ENCODE measurements around the gene MYO3B.

DNA sequence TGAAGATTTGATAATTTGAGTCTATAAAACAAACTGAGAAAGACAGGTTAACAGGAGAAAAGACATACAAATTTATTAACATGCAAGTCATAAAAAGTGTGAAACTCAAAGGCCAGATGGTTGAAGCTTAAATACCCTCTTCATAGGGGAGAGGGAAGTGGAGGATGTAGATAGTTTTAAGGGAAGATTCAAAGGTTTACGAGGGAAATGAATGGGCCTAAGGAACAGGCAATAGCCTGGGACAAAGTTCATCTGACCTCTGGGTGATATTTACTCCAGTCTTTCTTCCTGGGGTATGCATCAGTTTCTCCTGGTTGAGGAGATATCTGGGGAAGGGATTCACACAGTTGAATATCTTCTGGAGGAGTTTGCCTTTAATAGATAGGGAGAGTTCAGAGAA lies 322.2 kb downstream of the MYO3B start:
- TF ChIP-seq, protein P1, sequence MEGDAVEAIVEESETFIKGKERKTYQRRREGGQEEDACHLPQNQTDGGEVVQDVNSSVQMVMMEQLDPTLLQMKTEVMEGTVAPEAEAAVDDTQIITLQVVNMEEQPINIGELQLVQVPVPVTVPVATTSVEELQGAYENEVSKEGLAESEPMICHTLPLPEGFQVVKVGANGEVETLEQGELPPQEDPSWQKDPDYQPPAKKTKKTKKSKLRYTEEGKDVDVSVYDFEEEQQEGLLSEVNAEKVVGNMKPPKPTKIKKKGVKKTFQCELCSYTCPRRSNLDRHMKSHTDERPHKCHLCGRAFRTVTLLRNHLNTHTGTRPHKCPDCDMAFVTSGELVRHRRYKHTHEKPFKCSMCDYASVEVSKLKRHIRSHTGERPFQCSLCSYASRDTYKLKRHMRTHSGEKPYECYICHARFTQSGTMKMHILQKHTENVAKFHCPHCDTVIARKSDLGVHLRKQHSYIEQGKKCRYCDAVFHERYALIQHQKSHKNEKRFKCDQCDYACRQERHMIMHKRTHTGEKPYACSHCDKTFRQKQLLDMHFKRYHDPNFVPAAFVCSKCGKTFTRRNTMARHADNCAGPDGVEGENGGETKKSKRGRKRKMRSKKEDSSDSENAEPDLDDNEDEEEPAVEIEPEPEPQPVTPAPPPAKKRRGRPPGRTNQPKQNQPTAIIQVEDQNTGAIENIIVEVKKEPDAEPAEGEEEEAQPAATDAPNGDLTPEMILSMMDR (IDR thresholded peaks at IDR 0.05; ENCODE audit: low read length) = no peak
- no peak for TF ChIP-seq EZH2phosphoT487 (IDR thresholded peaks at IDR 0.05; ENCODE audit: low read length)
